HG03354 (cell line): ENCODE measurements around the gene MZB1.
"Not testable (repeated sequence)": the region's sequence is repeated elsewhere in the genome, so short reads cannot be mapped to it uniquely, and the experiment has no call there.

Source experiments
- ATAC-seq: cut with Tn5 transposase; IDR thresholded peaks from one replicate; pipeline ENCODE4 v1.9.1; 2021; ENCODE audit warnings: mild to moderate bottlenecking; ENCODE audit not compliant: unreplicated experiment, poor library complexity, severe bottlenecking

Gene MZB1

DNA sequence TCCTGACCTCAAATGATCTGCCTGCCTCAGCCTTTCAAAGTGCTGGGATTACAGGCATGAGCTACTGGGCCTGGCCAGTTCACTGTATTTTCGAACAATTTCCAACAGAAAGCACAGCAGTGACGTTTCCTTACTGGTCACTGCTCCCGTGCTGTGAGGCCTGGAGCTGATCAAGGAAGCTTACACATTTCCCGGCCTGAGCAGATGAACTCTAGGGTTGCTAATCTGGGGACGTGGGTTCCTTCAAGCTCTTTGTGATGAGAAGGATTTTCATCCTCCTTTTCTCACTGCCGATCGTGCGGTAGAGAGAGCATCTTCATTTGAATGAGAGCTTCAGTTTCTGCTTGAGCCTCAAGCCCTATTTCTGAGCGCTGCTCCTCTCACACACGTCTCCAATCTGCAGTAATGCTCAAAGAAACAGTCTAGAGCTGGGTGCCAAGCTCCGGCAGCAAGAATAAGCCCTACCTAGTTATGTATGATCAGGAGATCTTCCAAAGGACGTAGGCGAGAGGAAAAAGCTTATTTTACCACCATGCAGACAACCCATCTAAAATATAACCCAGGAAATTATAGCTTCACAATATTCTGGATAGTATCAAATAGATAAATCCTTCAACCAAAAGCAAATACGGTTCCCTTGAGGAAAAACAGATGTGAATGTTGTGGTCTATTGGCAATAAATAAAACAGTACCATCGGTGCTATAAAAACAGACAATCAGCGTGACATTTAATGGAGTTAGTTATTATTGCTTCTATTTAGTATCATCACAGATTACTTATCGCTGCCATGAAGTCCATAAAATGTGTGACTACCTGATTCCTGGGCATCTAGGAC is 21.5 kb upstream of the MZB1 start:
- no peak for ATAC-seq

DNA sequence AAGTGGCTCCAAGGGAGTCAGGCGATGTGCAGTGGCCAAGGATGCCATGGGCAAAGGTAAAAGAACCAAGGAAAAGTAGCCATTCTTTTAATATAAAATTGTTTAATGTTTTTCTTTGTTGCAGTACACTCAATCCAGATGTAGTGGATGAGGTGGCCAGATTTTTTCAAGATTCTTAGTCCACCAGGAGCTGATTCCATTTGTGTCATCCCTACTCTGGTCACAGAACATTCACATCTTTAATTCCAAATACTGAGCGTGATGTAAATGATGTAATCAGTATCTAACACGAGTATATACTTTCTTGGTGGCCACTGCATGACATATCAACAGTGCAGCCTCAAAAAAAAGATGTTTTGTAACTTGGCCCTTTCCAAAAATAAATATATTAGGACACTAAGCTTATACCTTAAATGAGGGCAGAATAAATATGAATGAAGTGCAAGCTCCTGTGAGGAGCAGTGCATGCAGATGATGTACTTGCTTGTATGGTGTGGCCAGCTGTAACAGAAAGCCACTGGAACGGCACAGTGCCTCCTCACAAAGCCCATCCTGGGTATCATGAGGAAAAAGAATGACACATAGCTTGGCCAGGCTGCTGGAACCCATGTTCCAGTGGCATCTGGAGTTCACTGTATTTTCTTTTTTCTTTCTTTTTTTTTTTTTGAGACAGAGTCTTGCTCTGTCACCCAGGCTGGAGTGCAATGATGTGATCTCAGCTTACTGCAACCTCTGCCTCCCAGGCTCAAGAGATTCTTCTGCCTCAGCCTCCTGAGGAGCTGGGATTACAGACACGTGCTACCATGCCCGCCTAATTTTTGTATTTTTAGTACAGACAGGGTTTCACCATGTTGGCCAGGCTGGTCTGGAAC is 20.6 kb upstream of the MZB1 start:
- no peak for ATAC-seq

DNA sequence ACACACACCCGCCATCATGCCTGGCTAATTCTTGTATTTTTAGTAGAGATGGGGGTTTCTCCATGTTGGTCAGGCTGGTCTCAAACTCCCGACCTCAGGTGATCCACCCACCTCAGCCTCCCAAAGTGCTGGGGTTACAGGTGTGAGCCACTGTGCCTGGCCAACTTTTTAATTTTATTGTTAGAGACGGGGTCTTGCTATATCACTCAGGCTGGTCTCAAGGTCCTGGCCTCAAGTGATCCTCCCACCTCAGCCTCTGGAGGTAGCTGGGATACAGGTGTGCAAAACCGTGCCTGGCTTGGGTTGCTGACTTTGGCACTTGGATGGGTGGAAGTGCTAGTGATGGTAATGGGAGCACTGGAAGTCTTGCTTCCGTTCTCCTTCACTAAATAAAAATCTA is 19.4 kb upstream of the MZB1 start:
- ATAC-seq, result not testable (repeated sequence)

DNA sequence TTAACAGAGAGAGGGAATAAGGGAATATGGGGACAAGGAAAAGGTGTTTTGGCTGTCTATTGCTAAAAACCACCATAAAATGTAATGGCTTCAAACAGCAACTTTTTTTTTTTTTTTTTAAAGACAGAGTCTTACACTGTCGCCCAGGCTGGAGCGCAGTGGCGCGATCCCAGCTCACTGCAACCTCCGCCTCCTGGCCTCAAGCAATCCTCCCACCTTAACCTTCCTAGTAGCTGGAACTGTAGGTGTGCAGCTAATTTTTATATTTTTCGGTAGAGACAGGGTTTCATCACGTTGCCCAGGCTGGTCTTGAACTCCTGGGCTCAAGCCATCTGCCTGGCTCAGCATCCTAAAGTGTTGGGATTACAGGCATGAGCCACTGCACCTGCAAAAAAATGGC is 18.5 kb upstream of the MZB1 start:
- no peak for ATAC-seq

DNA sequence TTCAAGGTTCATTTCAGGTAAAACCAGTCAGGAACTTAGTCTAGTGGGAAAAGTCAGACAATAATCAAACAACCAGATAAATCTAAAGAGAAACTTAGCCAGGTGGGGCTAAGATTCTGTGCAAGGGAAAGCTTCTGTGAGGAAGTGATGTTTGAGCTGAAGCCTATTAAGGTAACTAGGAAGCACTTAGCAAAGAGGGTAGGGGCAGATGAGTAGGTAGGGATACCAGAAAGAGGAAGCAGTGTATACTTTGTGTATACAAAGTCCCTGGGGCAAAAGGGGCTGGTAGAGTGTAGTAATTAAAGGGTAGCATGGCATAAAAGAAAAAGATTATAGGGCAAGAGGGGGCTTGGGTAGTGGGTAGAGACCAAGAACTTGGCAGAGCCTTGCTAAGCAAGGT is 17.8 kb upstream of the MZB1 start:
- ATAC-seq, result no peak

DNA sequence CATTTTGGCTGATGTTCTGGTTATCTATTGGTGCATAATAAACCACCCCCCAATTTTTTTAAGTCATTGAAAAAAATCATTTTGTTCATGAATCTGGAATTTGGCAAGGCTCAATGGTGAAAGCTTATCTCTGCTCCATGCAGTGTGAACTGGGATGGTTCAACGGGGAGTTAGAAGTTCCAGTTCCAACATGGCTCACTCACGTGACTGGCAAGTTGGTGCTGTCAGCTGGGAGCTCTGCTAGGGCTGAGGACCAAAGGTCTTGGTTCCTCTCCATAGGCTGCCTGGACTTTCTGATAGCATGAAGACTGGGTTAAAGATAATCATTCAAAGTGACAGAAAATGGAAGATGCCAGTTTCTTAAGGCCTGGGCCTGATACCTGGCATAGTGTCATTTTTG is 17.2 kb upstream of the MZB1 start:
- ATAC-seq, result no peak

DNA sequence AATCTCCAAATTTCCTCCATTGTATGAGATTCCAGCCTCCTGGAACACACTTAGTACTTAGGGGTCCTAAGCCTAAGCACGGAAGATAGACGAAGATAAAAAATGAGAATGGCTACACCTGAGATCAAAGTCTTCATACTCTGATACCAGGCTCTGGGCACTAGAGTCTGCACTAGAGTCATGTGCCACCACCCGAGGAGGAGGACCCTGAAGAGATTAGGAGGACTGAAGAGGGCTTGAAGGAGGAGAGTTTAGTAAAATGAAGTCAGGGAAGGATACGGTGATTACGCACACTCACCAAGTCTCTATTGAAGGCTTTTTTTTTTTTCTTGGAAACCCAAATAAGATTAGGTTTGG is 14.7 kb upstream of the MZB1 start:
- ATAC-seq, result no peak

DNA sequence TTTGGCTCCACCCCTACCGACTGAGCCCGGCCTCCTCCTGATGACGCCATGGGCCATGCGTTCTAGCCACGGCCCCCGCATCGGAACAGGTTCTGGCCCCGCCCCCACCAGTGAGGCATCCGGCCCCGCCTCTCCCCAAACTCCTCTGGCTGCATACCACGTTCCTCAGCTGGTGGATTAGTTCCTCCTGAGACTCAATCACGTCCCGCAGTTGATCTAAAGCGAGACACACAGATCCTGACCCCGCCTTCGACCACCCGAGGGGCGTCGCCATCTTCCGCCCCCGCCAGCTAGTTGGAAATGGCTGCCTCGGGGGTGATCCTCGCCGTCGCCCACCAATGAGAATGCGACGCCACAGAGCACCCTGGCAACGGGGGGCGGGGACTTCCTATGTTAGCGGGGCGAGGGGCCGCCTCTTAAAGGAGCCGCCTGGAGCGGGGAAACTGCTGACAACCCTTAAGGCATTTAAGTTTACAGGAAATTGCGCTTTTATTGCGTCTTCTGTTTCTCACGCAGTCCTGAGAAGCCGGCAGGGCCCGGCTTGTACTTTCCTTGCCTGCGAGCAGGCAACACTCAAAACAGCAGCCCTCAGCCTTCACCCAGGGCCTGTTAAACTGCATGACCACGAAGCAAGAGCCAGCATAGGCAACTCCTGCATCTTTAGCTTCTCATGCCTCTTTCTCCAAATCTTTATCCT is 14.2 kb upstream of the MZB1 start, which contains the start of gene SPATA24:
TSS of gene SPATA24 (minus strand) at position 303 of the 697 bp plus-strand sequence. CDS start at position 274, 29 bp downstream.
- peak; percentile 88 for ATAC-seq

DNA sequence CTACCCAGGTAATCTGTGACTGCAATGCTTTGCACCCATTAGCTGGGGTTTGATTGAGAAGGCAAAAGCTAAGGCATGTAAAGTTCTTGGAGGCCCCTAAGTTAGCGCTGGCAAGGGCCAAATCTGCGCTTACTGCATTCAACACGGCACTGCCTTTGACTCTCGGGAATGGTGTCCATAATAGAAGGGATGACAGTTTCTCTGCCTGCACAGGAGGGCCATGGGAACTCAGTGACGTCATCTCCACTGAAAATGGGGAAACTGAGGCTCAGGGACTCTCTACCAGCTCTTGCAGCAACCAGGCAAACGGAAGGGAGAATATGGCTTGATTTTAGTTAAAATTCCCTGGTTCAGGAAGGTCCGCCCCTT is 13.7 kb upstream of the MZB1 start:
- peak; percentile 0 for ATAC-seq

DNA sequence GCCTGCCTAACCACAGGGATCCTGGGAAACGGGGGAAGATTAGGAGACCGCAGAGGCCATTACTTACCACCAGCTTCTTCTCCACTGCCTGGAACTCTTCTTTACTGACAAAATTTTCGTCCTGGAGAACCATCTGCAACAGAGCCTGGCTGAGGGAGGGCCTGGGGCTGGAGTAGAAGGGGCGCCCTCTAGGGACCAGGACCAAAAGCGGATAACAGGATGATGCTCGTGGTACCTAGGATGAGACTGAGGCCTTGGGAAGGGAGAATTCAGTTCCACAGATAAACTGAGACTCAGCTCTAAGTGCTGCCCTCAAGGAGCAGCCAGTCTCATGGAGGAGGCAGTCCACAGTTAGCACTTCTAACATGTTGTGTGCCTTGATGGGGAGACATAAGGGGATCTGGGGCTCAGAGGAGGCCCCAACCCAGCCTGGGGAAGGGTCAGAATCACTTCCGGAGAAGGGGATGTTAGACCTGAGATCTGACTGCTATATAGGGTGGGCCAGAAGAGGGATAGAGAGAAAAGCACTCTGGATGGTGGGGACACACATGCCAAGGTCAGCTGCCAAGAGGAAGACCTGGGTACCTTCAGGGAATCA is 12.9 kb upstream of the MZB1 start:
- no peak for ATAC-seq

DNA sequence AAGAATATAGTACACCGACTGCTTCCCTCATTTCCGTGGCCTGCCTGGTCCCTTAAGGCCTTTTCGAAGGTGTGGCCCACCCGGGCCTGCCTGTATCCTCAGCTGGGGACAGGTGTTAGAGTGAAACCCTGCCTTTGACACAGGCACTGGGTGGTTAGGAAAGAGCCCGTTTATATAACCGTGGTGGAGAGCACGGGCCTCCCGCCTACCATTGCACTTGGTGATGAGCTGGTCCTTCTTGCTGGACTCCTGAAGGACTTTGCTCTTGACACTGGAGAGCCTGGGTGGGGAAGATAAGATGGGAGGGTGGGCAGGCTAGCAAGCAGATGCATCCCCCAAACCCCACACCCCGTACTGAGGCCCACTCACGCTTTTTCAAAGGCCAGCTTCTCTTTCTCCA is 11.8 kb upstream of the MZB1 start:
- no peak for ATAC-seq

DNA sequence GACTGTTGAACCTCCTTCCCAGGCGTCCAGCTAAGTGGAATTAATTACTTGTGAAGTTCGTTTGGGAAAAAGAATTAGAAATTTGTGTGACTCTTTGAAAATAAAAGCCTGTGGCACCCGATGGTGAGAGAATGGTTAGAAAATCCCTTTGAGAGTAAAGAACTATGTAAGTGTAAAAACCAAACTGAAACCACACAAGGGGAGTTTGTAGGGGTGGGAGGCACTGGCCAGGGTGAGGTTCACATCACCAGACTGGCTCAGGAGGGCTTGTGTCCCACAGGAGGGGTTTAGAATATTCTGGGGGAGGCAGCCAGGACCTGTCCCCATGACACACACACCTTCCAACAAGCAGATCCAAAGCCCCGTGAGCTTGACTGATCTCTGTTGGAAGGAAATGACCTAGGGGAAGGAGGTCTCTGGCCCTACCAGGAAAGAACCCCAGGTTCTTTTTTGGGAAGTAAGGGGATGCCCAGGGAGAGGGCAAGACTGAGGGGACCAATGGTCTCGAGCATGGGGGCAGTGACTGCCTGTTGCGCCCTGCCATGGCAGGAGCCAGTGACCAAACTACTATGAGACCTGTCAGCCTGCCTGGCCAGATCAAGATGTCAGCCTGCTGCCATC is 9.9 kb upstream of the MZB1 start:
- ATAC-seq, result no peak

DNA sequence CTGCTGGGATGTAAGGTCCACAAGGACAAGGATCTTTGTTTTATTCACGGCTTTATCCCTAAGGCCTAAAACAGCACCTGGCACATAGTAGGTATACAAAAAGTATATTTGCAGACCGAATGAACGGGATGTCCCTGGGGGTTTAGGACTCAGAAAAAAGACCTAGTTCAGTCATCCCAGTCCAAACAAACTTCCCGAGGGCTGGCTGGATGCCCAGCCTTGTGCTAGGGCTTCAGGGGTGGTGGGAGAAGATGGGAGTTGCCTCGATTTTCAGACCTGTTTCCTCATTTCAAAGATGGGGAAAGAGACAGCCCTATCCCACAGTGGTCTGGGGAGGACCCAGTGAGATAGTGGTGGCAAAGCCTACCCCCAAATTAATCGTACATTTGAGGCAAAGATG is 8.2 kb upstream of the MZB1 start:
- ATAC-seq, result no peak

DNA sequence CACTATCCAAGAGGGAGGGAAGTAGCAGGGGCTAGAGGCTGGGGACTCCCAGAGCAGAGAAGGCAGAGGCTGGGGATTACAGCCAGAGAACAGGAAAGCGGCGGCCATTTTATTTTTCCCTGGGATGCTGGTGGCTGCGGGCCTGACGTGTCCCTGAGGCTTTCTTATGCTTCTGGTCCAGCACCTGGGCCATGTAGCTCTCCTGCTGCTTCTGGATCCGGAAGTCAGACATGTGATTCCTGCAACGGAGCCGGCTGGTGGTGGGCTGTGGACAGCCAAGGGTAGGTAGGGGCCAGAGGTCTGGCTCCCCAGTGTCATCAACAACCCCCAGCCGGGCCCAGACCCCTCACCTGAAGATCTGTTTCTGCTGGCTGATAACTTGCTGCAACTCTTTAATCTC is 7.0 kb upstream of the MZB1 start:
- no peak for ATAC-seq

DNA sequence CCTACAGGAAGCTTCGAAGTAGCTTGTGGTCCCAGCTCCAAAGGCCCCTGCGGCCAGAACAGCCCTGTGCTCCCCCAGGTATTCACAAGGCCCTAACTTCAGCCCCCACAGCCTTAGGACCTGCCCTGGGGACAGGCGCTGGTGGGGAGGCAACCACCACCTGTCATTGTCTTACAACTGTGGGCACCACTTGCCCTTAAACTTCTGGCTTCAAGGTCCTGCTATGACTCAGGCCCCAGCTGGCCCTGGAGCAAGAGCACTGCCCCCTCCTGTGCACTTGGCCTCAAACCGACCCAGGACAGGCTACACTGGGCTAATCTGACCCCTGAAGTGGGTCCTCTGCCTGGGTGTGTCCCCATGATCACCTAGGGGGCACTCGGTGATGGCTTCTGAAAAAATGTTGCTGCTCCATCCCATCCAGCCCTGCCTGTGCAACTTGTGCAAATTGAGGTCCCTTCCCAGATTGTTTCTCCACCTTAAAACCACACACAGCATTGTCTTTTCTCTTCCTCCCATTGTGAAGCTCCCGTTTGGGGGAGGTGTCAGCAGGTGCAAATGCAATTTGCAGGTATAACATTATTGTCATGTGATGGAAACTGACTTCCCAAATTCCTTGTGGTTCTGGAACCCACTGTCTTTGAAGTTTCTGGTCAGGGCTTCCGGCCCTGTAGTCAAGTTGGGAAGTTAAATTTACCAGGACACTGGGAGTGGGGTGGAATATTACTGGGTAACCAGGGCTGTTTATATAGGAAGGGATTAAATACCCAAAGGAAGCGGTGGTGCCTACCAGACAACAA is 6.3 kb upstream of the MZB1 start:
- ATAC-seq, result no peak

DNA sequence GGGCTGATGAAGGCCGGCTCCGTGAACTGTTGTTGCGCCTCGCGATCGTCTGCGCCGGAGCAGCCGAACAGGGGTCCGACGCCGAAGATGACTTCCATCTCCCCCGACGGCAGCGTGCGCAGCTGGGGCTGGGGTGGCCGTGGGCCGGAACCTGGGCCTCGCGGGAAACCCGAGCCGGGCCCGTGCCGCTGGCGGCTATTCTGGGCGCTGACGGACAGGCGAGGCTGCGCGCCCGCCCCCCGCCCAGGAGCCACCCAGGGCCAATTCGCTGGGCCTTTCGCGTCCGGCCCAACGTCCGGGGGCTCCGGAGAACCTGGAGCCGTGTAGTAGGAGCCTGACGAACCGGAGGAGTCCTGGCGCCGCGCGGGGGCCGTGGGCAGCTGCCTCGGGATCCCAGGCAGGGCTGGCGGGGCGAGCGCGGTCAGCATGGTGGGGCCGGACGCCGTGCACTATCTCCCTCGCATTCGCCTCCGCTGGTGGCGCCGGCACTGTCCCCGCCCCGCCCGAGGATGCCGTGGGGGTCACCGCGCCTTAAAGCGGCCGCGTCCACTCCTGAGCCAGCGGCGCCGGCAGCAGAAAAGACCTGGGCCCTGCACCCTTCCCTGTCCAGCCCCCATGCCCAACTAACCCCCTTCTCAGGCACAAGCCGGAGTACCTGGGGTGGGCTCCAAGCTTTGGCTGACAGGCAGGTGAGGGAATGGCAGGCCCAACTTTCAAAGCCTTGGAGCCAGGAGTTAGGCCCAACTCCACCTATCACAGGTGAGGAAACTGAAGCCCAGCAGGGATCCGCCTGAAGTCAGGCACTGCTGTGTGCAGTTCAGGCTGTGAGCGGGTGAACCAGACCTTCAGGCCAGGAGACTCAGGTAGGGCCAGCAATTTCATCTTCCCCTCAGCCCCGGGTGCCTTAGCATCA is 5.2 kb upstream of the MZB1 start, which contains the start of gene PROB1:
TSS of gene PROB1 (minus strand) at position 451 of the 913 bp plus-strand sequence. CDS start at position 428, 23 bp downstream.
- no peak for ATAC-seq

DNA sequence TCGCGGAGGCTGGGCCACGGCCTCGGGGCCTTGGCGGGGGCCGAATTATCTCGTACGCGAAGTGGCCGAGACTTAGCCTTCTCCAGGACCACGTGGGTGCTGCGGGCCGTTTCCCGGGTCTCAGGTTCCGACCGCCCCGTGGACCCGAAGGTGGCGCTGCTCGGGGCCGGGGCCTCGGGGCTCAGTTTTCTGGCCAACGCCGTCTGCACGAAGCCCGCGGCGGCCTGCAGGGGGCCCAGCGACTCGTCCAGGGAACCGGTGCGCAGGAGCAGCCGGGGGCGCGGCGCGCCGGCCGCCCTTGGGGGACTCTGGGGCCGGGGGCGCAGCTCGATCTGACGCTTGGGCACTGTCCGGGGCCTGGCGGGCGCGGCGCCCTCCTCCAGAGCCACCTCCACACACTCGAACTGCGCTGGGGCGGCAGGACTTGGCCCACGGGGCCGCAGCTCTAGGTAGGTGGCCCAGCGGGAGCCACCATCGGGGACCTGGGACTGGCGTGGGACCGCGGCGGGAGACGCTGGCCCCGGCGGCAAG is 4.5 kb upstream of the MZB1 start:
- no peak for ATAC-seq
